RWPE1 (cell line): ENCODE data around the gene PRELP.
"Not testable (repeated sequence)": the region's sequence is repeated elsewhere in the genome, so short reads cannot be mapped to it uniquely, and the experiment has no call there.

Source experiments
- CTCF ChIA-PET: fragments of 350-600 bp; sonication (Branson Sonifier 250); formaldehyde crosslinking; extraction: SDS; loops from one replicate; lab custom pipeline; 2021; lab: Yijun Ruan, JAX
- POLR2A ChIA-PET: fragments of 400-600 bp; formaldehyde crosslinking; extraction: SDS; loops from one replicate; lab custom pipeline; 2020; ENCODE audit warnings: antibody characterized with exemption; ENCODE audit not compliant: low non-redundant PET; lab: Yijun Ruan, JAX
- DNase-seq: peaks from one replicate; pipeline ENCODE4 v3.0.0; 2012; ENCODE audit warnings: low spot score
- H3K27ac ChIP-seq: fragments of 450-650 bp; 2 replicates; pipeline ENCODE4 v1.5.1; 2017
- TF ChIP-seq, protein P1 (sequence below): fragments of 450-650 bp; conservative IDR thresholded peaks from 2 replicates; pipeline ENCODE4 v1.5.1; 2017; ENCODE audit warnings: low read depth, mild to moderate bottlenecking

Gene PRELP

DNA sequence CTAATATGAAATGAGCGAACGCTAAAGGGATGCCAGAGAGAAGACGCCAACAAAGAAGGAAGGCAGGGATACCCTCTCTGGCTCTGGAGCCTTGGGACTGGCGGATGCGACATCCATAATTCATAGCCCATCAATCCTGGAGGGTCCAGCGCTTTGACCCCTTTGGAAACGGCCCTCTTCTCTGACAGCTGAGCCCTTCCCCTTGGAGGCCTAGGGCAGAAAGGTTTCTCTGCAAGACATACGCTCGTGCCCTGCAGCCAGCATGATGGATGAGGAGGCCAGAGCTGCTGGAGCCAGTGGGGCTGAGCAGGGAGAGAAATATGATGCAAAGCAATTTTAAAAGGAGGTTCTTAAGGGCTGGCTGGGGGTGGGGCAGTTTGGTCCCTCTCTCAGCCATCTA is 40.6 kb downstream of the PRELP start:
- no peak for DNase-seq
- H3K27ac ChIP-seq: no peak overlapping the region
- ChIA-PET POLR2A (no interaction called here), CTCF (no interaction called here)
- TF ChIP-seq, protein P1, sequence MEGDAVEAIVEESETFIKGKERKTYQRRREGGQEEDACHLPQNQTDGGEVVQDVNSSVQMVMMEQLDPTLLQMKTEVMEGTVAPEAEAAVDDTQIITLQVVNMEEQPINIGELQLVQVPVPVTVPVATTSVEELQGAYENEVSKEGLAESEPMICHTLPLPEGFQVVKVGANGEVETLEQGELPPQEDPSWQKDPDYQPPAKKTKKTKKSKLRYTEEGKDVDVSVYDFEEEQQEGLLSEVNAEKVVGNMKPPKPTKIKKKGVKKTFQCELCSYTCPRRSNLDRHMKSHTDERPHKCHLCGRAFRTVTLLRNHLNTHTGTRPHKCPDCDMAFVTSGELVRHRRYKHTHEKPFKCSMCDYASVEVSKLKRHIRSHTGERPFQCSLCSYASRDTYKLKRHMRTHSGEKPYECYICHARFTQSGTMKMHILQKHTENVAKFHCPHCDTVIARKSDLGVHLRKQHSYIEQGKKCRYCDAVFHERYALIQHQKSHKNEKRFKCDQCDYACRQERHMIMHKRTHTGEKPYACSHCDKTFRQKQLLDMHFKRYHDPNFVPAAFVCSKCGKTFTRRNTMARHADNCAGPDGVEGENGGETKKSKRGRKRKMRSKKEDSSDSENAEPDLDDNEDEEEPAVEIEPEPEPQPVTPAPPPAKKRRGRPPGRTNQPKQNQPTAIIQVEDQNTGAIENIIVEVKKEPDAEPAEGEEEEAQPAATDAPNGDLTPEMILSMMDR: no peak

DNA sequence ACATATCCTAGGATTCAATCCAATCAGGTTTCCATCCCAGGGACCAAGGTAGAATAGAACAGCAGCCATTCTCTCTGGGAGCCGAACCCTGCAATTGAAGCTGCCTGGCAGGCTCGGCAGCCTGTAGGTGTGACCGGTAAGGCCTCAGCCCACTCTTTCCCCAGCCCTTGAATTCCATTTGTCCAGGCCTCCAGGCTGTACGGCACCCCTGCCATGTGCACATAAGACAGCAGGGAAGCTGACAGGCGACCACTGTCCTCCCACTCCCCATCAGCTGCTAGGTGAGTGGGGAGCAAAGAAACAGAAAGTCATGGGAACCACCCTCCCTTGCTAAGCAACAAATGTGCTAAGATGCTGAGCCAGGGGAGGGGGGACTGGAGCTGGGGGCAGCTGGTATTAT is 41.3 kb downstream of the PRELP start:
- POLR2A ChIA-PET: no interaction called here
- TF ChIP-seq, protein P1: no peak
- CTCF ChIA-PET: interaction anchor here (1.3 kb wide), 1 partner anchor 185 kb away, joined by 5 read pairs; no protein-coding TSS in a partner anchor
- DNase-seq: no peak
- peak overlapping the region; percentile 29 for H3K27ac ChIP-seq

DNA sequence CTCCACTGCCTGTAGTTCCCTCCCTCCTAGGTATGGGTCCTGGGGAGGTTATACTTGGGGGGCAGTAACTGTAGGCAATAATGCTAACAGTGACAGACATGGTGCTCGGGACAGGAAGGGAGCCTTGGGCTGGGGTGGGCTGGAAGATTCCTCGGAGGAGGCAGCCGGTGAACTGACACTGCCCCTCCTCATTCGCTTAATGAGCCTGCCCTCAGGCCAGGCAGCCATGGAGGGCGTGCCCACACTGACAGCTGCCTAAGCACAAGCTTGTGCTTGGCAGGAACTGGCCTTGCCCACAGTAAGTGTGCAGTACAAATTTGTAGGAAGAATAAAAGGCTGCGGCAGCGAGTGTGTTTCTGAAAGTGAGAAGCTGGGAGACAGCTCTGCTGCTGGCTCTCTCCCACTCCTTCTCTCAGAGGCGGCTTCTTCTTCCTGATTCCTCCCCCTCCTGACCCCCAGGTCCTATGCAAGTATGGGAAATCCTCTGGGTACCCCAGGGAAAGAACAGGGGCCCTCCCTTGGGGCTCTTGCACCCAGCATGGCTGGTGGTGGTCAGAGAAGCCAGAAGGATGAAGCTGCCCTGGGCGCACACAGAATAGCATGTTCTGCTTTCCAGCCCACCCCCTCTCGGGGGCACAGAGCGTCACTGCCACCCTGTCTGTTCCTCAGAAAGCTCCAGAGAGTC is 42.0 kb downstream of the PRELP start:
- TF ChIP-seq, protein P1: no peak

DNA sequence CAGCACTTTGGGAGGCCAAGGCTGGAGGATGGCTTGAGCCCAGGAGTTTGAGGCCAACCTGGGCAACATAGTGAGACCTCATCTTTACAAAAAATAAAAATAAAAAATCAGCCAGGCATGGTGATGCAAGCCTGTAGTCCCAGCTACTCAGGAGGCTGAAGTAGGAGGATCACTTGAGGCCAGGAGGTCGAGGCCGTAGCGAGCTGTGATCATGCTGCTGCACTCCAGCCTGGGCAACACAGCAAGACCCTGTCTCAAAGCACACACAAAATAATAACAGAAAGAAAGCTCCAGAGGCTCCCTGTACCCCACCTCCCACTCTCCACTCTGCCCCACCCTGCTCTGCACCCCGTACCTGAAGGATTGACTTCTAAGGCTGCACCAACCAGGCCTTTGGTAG is 42.5 kb downstream of the PRELP start:
- CTCF ChIA-PET: interaction anchor here (0.6 to 1.3 kb wide), 3 partner anchors 8 to 184 kb away, joined by 3 to 5 read pairs (median 4); no protein-coding TSS in a partner anchor
- DNase-seq, POLR2A ChIA-PET: not testable (repeated sequence)
- H3K27ac ChIP-seq: peak overlapping the region; percentile 29

More for the DNA sequence above, 42.0 kb downstream of the PRELP start:
- ChIA-PET CTCF (interaction anchor here (1.0 to 1.3 kb wide), 2 partner anchors 9 to 185 kb away, joined by 4 to 5 read pairs; no protein-coding TSS in a partner anchor), POLR2A (no interaction called here)
- H3K27ac ChIP-seq: peak overlapping the region; percentile 29
- DNase-seq: no peak

DNA sequence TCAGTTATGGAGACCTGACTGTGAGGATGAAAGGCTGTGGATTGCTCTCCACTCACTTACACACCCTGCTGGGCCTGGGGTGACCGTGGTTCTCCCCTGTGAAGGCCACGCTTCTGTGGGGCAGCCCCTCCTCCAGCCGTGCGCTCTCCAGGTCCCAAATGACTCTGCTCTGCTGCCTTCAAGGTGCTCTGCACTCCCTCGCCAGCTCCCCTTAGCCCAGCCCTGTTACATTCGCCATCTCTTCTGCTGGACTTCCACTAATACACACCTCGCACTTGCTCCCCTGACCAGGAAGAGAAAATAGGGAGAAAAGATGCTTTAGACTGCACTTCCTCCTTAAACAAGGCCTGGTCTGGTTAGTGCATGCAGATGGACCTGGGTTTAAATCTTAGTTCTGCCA is 42.9 kb downstream of the PRELP start:
- TF ChIP-seq, protein P1: no peak
- no peak for DNase-seq
- POLR2A ChIA-PET: no interaction called here
- H3K27ac ChIP-seq: no peak overlapping the region
- CTCF ChIA-PET: interaction anchor here (0.6 to 1.0 kb wide), 2 partner anchors 8 to 169 kb away, joined by 3 to 4 read pairs; no protein-coding TSS in a partner anchor

DNA sequence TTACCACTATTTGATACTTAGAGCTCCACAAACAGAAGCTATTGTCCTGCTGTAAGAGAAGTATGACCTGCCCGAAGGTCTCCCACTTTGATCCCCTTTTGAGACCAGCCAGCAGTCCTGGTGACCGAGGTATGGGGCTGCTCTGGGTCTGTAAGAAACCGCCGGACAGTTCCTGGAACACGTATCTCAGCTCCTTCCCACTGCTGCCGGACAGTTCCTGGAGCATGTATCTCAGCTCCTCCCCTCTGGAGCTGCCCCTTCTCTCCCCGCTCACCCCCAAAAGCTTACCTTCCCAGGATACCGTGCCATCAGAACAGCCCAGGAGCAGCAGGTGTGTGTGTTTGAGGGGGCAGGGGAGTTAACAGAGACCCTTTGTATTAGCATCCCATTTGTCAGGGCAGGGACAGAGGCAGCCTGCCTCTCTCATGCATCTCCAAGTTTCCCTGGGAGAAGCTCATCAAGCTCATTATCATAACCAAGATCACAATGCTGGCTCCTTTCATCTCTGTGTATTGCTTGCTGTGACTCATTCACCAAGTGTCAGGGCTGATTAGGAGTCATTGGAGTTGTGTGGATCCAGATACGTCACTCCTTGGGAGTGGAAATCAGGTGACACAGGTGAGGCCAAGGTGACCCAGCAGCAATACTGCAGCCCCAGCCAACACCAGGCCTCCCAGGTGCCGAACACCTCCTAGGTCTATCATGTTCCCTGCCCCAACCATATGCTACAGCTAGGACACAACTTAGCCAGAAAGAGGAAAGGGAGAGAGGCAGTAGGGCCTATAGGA is 43.6 kb downstream of the PRELP start:
- ChIA-PET CTCF (interaction anchor here (0.6 kb wide), 1 partner anchor 205 kb away, joined by 3 read pairs; no protein-coding TSS in a partner anchor), POLR2A (no interaction called here)
- H3K27ac ChIP-seq: no peak overlapping the region
- DNase-seq: peak; percentile 52
- TF ChIP-seq, protein P1: no peak
